ENCODE data around the gene UBE2L6. TPM values are rescaled to one million over a fixed set of nuclear protein-coding genes. Genes with fewer than 3 reads are reported as not detected.

UBE2L6 gene
- total RNA-seq, 1 experiment from 2014 or later, result 30.4 TPM

- POLR2A ChIA-PET (ENCODE audit: low non-redundant PET), result no interaction called here
- Histone ChIP-seq H3K36me3 (ENCODE audit: insufficient read depth, low read length, poor library complexity, severe bottlenecking) (no peaks in the 10 kb centered on the region), H3K4me1 (ENCODE audit: insufficient read depth, low read length, poor library complexity, severe bottlenecking) (no peaks in the 10 kb centered on the region), H3K9me3 (ENCODE audit: low read depth, low read length, poor library complexity, severe bottlenecking) (no peaks in the 10 kb centered on the region), H3K27ac (ENCODE audit: low read depth, low read length, poor library complexity, severe bottlenecking) (no peak overlapping the region), H3K27me3 (replicated peaks; ENCODE audit: insufficient read depth, low read depth, low read length, poor library complexity) (no peaks in the 10 kb centered on the region), H3K4me3 (ENCODE audit: low read depth, low read length, poor library complexity, severe bottlenecking) (no peak overlapping the region)
- CTCF ChIA-PET, result interaction anchor here (0.8 to 1.1 kb wide), 2 partner anchors 70 to 73 kb away, joined by 3 to 4 read pairs; no protein-coding TSS in a partner anchor
- TF ChIP-seq, protein P1, sequence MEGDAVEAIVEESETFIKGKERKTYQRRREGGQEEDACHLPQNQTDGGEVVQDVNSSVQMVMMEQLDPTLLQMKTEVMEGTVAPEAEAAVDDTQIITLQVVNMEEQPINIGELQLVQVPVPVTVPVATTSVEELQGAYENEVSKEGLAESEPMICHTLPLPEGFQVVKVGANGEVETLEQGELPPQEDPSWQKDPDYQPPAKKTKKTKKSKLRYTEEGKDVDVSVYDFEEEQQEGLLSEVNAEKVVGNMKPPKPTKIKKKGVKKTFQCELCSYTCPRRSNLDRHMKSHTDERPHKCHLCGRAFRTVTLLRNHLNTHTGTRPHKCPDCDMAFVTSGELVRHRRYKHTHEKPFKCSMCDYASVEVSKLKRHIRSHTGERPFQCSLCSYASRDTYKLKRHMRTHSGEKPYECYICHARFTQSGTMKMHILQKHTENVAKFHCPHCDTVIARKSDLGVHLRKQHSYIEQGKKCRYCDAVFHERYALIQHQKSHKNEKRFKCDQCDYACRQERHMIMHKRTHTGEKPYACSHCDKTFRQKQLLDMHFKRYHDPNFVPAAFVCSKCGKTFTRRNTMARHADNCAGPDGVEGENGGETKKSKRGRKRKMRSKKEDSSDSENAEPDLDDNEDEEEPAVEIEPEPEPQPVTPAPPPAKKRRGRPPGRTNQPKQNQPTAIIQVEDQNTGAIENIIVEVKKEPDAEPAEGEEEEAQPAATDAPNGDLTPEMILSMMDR (conservative IDR thresholded peaks at IDR 0.05; ENCODE audit: low read depth, low read length), result no peak
- TF ChIP-seq EZH2 (IDR thresholded peaks at IDR 0.05; ENCODE audit: borderline replicate concordance, low read depth, low read length, poor library complexity, severe bottlenecking), result no peak
- no peak for DNase-seq (ENCODE audit: low spot score)
- no TSS peak for BruUV-seq (replicated peaks)
- intact Hi-C loops (cut with micrococcal nuclease; ENCODE audit: unreplicated experiment), result no loop called here
Measured at GRCh38 chr11:57571606-57572005, 4.1 kb upstream of the UBE2L6 start.

DNA sequence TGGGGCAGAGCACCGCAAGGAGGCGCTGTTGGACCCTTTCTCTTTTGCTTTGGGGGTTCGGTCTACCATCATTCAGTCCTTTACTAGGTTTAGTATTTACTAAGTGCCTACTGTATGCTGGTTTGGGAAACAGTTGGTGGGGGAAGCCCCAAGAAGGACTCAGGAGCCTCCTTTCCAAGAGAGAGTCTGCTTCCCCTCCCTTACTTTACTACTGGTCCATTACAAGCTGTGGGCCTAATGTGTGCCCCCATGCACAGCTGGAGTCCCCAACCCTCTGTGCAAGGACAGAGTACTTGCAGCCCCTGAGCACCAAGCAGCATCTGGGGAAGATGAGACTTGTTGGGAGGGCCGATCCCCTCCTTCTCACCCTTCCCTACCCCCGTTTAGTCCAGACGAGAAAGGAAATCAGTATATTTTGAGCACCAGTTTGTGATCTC, 876 bp upstream of the UBE2L6 start:
- CTCF ChIA-PET, result interaction anchor here (0.8 to 2.3 kb wide), 5 partner anchors 10 to 232 kb away, joined by 3 to 50 read pairs (median 5); no protein-coding TSS in a partner anchor
- H3K4me3 ChIP-seq (ENCODE audit: low read depth, low read length, poor library complexity, severe bottlenecking), result peak overlapping the region; percentile 68
- POLR2A ChIA-PET (ENCODE audit: low non-redundant PET), result interaction anchor here (1.0 kb wide), 2 partner anchors 73 to 80 kb away, joined by 5 to 11 read pairs; no protein-coding TSS in a partner anchor
- H3K36me3 ChIP-seq (ENCODE audit: insufficient read depth, low read length, poor library complexity, severe bottlenecking), result no peaks in the 10 kb centered on the region
- peak overlapping the region; percentile 68 for H3K27ac ChIP-seq (ENCODE audit: low read depth, low read length, poor library complexity, severe bottlenecking)
- no peaks in the 10 kb centered on the region for H3K9me3 ChIP-seq (ENCODE audit: low read depth, low read length, poor library complexity, severe bottlenecking)
- peak; percentile 91 for DNase-seq (ENCODE audit: low spot score)
- intact Hi-C loops (cut with micrococcal nuclease; ENCODE audit: unreplicated experiment), result loop anchor here (1.0 to 10.0 kb wide), 3 partner anchors 73 to 946 kb away; no protein-coding TSS in a partner anchor
- H3K4me1 ChIP-seq (ENCODE audit: insufficient read depth, low read length, poor library complexity, severe bottlenecking), result no peaks in the 10 kb centered on the region
- no peak for TF ChIP-seq EZH2 (IDR thresholded peaks at IDR 0.05; ENCODE audit: borderline replicate concordance, low read depth, low read length, poor library complexity, severe bottlenecking)
- TF ChIP-seq, protein P1 (conservative IDR thresholded peaks at IDR 0.05; ENCODE audit: low read depth, low read length), result no peak
- H3K27me3 ChIP-seq (replicated peaks; ENCODE audit: insufficient read depth, low read depth, low read length, poor library complexity), result no peaks in the 10 kb centered on the region
- BruUV-seq (replicated peaks), result no TSS peak

GRCh38 chr11:57566905-57567514, 462 bp downstream of the UBE2L6 start:
- peak overlapping the region; percentile 68 for H3K4me3 ChIP-seq (ENCODE audit: low read depth, low read length, poor library complexity, severe bottlenecking)
- peak overlapping the region; percentile 18 for H3K27ac ChIP-seq (ENCODE audit: low read depth, low read length, poor library complexity, severe bottlenecking)
- intact Hi-C loops (cut with micrococcal nuclease; ENCODE audit: unreplicated experiment), result loop anchor here (5.0 to 10.0 kb wide), 2 partner anchors 235 to 948 kb away; no protein-coding TSS in a partner anchor
- no TSS peak for BruUV-seq (replicated peaks)
- H3K27me3 ChIP-seq (replicated peaks; ENCODE audit: insufficient read depth, low read depth, low read length, poor library complexity), result no peaks in the 10 kb centered on the region
- H3K4me1 ChIP-seq (ENCODE audit: insufficient read depth, low read length, poor library complexity, severe bottlenecking), result no peaks in the 10 kb centered on the region
- ChIA-PET POLR2A (ENCODE audit: low non-redundant PET) (interaction anchor here (1.0 kb wide), 1 partner anchor 74 kb away, joined by 11 read pairs; no protein-coding TSS in a partner anchor), CTCF (interaction anchor here (1.4 to 2.3 kb wide), 3 partner anchors 12 to 77 kb away, joined by 4 to 50 read pairs (median 16); no protein-coding TSS in a partner anchor)
- H3K9me3 ChIP-seq (ENCODE audit: low read depth, low read length, poor library complexity, severe bottlenecking), result no peaks in the 10 kb centered on the region
- no peak for TF ChIP-seq EZH2 (IDR thresholded peaks at IDR 0.05; ENCODE audit: borderline replicate concordance, low read depth, low read length, poor library complexity, severe bottlenecking)
- TF ChIP-seq, protein P1 (conservative IDR thresholded peaks at IDR 0.05; ENCODE audit: low read depth, low read length), result no peak
- peak; percentile 12 for DNase-seq (ENCODE audit: low spot score)
- H3K36me3 ChIP-seq (ENCODE audit: insufficient read depth, low read length, poor library complexity, severe bottlenecking), result no peaks in the 10 kb centered on the region
